CD4-positive, alpha-beta T cell treated with Interleukin-6 for 4 hours (primary cell): Measurements from ENCODE around the gene VTI1A.

ENCODE experiments used
- DNase-seq: peaks from one replicate; pipeline ENCODE4 v3.0.0-alpha.2; 2020; ENCODE audit warnings: mixed read lengths

VTI1A gene

GRCh38 chr10:112793202-112793921, 346.3 kb downstream of the VTI1A start:
- no peak for DNase-seq

- DNase-seq: no peak
Measured at GRCh38 chr10:112794201-112794600, 347.2 kb downstream of the VTI1A start.

GRCh38 chr10:112795067-112795466, 348.1 kb downstream of the VTI1A start:
- no peak for DNase-seq

- DNase-seq: no peak
Measured at GRCh38 chr10:112797197-112797596, 350.2 kb downstream of the VTI1A start.

GRCh38 chr10:112797855-112798254, 350.8 kb downstream of the VTI1A start:
- DNase-seq: no peak

- DNase-seq: no peak
Measured at GRCh38 chr10:112799038-112799437, 352.0 kb downstream of the VTI1A start.

GRCh38 chr10:112799726-112800510, 352.9 kb downstream of the VTI1A start:
- no peak for DNase-seq

- no peak for DNase-seq
Measured at GRCh38 chr10:112801004-112801403, 354.0 kb downstream of the VTI1A start.

- DNase-seq: no peak
Measured at GRCh38 chr10:112801748-112802147, 354.7 kb downstream of the VTI1A start.

GRCh38 chr10:112802411-112803022, 355.5 kb downstream of the VTI1A start:
- DNase-seq: no peak

GRCh38 chr10:112803961-112804401, 357.0 kb downstream of the VTI1A start:
- no peak for DNase-seq

GRCh38 chr10:112805254-112805590, 358.2 kb downstream of the VTI1A start:
- DNase-seq: no peak

GRCh38 chr10:112805701-112806100, 358.7 kb downstream of the VTI1A start:
- no peak for DNase-seq

- no peak for DNase-seq
Measured at GRCh38 chr10:112807013-112807412, 360.0 kb downstream of the VTI1A start.

- no peak for DNase-seq
Measured at GRCh38 chr10:112809736-112810135, 362.7 kb downstream of the VTI1A start.

GRCh38 chr10:112810711-112811151, 363.7 kb downstream of the VTI1A start:
- no peak for DNase-seq

- DNase-seq: no peak
Measured at GRCh38 chr10:112811741-112812551, 364.9 kb downstream of the VTI1A start.

- no peak for DNase-seq
Measured at GRCh38 chr10:112812586-112812985, 365.6 kb downstream of the VTI1A start.

GRCh38 chr10:112813866-112814591, 367.0 kb downstream of the VTI1A start:
- DNase-seq: no peak

- no peak for DNase-seq
Measured at GRCh38 chr10:112815269-112816032, 368.4 kb downstream of the VTI1A start.

GRCh38 chr10:112816033-112816430, 369.0 kb downstream of the VTI1A start:
- no peak for DNase-seq
